Caco-2 (cell line): ENCODE results near the gene STAT5B. TPM values are rescaled to one million over a fixed set of nuclear protein-coding genes. Genes with fewer than 3 reads are reported as not detected.

Experiments used
- BruUV-seq: library from RNA; stranded (reverse); fragments of 400-500 nt; replicated peaks from 2 replicates; lab custom pipeline; 2021; lab: Mats Ljungman, UMichigan
- CTCF ChIA-PET: fragments of 300-600 bp; sonication (Branson Sonifier 250); formaldehyde crosslinking; loops from one replicate; lab custom pipeline; 2022; ENCODE audit warnings: antibody characterized with exemption; lab: Charles Lee
- POLR2A ChIA-PET: fragments of 300-600 bp; sonication (Branson Sonifier 250); formaldehyde crosslinking; loops from one replicate; lab custom pipeline; 2022; ENCODE audit warnings: antibody characterized with exemption; lab: Charles Lee
- DNase-seq, 2 experiments: peaks; one replicate each; pipeline versions ENCODE4 v3.0.0 to v3.0.0-alpha.2; 2020 to 2022
- H3K27me3 ChIP-seq: replicated peaks from 2 replicates; pipeline ENCODE4 v1.6.0; 2011; ENCODE audit warnings: low read length; ENCODE audit not compliant: control insufficient read depth, insufficient read depth
- H3K36me3 ChIP-seq: 2 replicates; pipeline ENCODE4 v1.5.1; 2011; ENCODE audit warnings: low read length; ENCODE audit not compliant: control insufficient read depth, insufficient read depth
- H3K4me1 ChIP-seq: fragments of 250-450 bp; sonication (Bioruptor Pico); 2 replicates; pipeline ENCODE4 v1.5.1; 2020; ENCODE audit warnings: mild to moderate bottlenecking
- H3K4me3 ChIP-seq: 2 replicates; pipeline ENCODE4 v1.5.1; 2011; ENCODE audit warnings: low read depth, mild to moderate bottlenecking, control low read depth, low read length
- H3K9me3 ChIP-seq: fragments of 250-450 bp; sonication (Bioruptor Pico); 2 replicates; pipeline ENCODE4 v1.5.1; 2020; ENCODE audit warnings: mild to moderate bottlenecking, moderate library complexity
- H3K27ac Mint-ChIP-seq: one replicate; pipeline ENCODE4 v1.8.0; 2022; ENCODE audit warnings: mixed read lengths; ENCODE audit not compliant: unreplicated experiment
- H3K27me3 Mint-ChIP-seq: one replicate; pipeline ENCODE4 v1.8.0; 2022; ENCODE audit warnings: mixed read lengths; ENCODE audit not compliant: insufficient read depth, unreplicated experiment
- H3K36me3 Mint-ChIP-seq: one replicate; pipeline ENCODE4 v1.8.0; 2022; ENCODE audit warnings: mild to moderate bottlenecking, mixed read lengths; ENCODE audit not compliant: insufficient read depth, unreplicated experiment
- H3K4me1 Mint-ChIP-seq: one replicate; pipeline ENCODE4 v1.8.0; 2022; ENCODE audit warnings: low read depth, mixed read lengths; ENCODE audit not compliant: unreplicated experiment
- H3K4me3 Mint-ChIP-seq: one replicate; pipeline ENCODE4 v1.8.0; 2022; ENCODE audit warnings: mild to moderate bottlenecking, moderate library complexity, mixed read lengths; ENCODE audit not compliant: unreplicated experiment
- H3K9me3 Mint-ChIP-seq: one replicate; pipeline ENCODE4 v1.8.0; 2022; ENCODE audit warnings: mixed read lengths; ENCODE audit not compliant: unreplicated experiment
- intact Hi-C: fragments of 100-400 bp; cut with micrococcal nuclease; formaldehyde crosslinking; loops from one replicate; pipeline ENCODE4 v1.10.0; 2022; ENCODE audit not compliant: unreplicated experiment
- total RNA-seq: library from RNA; stranded (reverse); gene quantifications from 2 replicates; pipeline ENCODE4 v1.2.3, GENCODE V29; 2022
- TF ChIP-seq, protein P1 (sequence below), 2 experiments: fragments of 200-600 bp in 1 of 2; IDR thresholded peaks; 1 replicate in 1 of 2; 2 replicates in 1 of 2; pipeline versions ENCODE4 v1.5.1 to v1.8.0; 2011 to 2022; ENCODE audit warnings: antibody characterized with exemption in 1 of 2, control low read depth in 1 of 2, inconsistent platforms in 1 of 2, low read depth in 1 of 2, low read length in 1 of 2, mild to moderate bottlenecking in 1 of 2, moderate library complexity in 1 of 2; ENCODE audit not compliant: insufficient read depth in 1 of 2, severe bottlenecking in 1 of 2, unreplicated experiment in 1 of 2

Gene STAT5B
- total RNA-seq, 1 experiment from 2014 or later, result 46.9 TPM

DNA sequence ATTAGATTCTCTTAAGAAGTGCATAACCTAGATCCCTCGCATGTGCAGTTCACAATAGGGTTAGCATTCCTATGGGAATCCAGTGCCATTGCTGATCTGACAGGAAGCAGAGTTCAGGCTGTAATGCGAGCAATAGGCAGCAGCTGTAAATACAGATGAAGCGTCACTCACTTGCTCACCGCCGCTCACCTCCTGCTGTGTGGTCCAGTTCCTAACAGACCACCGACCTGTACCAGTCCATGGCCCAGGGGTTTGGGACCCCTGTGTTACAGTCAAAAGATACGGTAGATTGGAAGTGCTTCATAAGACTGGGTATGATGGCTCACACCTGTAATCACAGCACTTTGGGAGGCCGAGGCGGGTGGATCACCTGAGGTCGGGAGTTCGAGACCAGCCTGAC lies 14.9 kb upstream of the STAT5B start:
- Mint-ChIP-seq H3K27ac (no peak overlapping the region), H3K27me3 (no peaks in the 10 kb centered on the region), H3K9me3 (no peaks in the 10 kb centered on the region), H3K4me1 (peaks cover 11% of the 10 kb centered on the region), H3K36me3 (no peaks in the 10 kb centered on the region), H3K4me3 (no peak overlapping the region)
- BruUV-seq, result no TSS peak
- H3K27me3 ChIP-seq, result no peaks in the 10 kb centered on the region
- H3K4me1 ChIP-seq, result 0 out of 2 replicates have a peak, but pooled peaks cover 7% of the 10 kb centered on the region
- ChIA-PET POLR2A (no interaction called here), CTCF (interaction anchor here (0.6 kb wide), 1 partner anchor 200 kb away, joined by 3 read pairs; no protein-coding TSS in a partner anchor)
- TF ChIP-seq, protein P1, sequence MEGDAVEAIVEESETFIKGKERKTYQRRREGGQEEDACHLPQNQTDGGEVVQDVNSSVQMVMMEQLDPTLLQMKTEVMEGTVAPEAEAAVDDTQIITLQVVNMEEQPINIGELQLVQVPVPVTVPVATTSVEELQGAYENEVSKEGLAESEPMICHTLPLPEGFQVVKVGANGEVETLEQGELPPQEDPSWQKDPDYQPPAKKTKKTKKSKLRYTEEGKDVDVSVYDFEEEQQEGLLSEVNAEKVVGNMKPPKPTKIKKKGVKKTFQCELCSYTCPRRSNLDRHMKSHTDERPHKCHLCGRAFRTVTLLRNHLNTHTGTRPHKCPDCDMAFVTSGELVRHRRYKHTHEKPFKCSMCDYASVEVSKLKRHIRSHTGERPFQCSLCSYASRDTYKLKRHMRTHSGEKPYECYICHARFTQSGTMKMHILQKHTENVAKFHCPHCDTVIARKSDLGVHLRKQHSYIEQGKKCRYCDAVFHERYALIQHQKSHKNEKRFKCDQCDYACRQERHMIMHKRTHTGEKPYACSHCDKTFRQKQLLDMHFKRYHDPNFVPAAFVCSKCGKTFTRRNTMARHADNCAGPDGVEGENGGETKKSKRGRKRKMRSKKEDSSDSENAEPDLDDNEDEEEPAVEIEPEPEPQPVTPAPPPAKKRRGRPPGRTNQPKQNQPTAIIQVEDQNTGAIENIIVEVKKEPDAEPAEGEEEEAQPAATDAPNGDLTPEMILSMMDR (IDR thresholded peaks at IDR 0.05; ENCODE audit: insufficient read depth in 1 of 2, low read depth in 1 of 2, low read length in 1 of 2, severe bottlenecking in 1 of 2, unreplicated experiment in 1 of 2), result no peak
- peak in 1 of 2 experiments; percentile 14 for DNase-seq
- no peaks in the 10 kb centered on the region for H3K9me3 ChIP-seq
- H3K36me3 ChIP-seq, result no peaks in the 10 kb centered on the region
- intact Hi-C loops, result no loop called here
- H3K4me3 ChIP-seq, result no peak overlapping the region

DNA sequence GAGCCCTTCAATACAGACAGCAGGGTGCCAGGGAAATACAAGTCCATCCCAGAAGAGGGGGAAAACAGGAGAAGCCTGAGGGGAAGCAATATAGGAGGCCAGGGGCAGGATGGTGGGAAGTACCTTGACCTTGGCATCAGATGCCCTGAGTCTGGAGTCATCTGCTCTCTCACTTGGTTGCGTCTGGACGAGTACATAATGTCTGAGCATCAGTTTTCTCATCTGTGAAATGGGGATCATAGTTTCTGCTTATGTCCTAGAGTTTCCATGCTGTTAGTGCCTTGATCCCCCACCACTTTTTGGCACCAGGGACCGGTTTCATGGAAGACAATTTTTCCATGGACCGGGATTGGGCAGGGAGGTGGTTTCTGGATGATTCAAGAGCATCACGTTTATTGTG lies 14.4 kb upstream of the STAT5B start:
- Histone ChIP-seq H3K27me3 (no peaks in the 10 kb centered on the region), H3K9me3 (no peaks in the 10 kb centered on the region), H3K4me3 (no peak overlapping the region), H3K4me1 (0 out of 2 replicates have a peak, but pooled peaks cover 7% of the 10 kb centered on the region), H3K36me3 (no peaks in the 10 kb centered on the region)
- intact Hi-C loops, result no loop called here
- H3K4me1 Mint-ChIP-seq, result peaks cover 11% of the 10 kb centered on the region
- H3K27me3 Mint-ChIP-seq, result no peaks in the 10 kb centered on the region
- BruUV-seq, result no TSS peak
- DNase-seq, result peak in 1 of 2 experiments; percentile 3
- no peaks in the 10 kb centered on the region for H3K36me3 Mint-ChIP-seq
- CTCF ChIA-PET, result interaction anchor here (0.6 kb wide), 1 partner anchor 201 kb away, joined by 3 read pairs; no protein-coding TSS in a partner anchor
- no peak overlapping the region for H3K27ac Mint-ChIP-seq
- H3K4me3 Mint-ChIP-seq, result no peak overlapping the region
- no peaks in the 10 kb centered on the region for H3K9me3 Mint-ChIP-seq
- TF ChIP-seq, protein P1 (IDR thresholded peaks at IDR 0.05; ENCODE audit: insufficient read depth in 1 of 2, low read depth in 1 of 2, low read length in 1 of 2, severe bottlenecking in 1 of 2, unreplicated experiment in 1 of 2), result no peak
- POLR2A ChIA-PET, result no interaction called here

DNA sequence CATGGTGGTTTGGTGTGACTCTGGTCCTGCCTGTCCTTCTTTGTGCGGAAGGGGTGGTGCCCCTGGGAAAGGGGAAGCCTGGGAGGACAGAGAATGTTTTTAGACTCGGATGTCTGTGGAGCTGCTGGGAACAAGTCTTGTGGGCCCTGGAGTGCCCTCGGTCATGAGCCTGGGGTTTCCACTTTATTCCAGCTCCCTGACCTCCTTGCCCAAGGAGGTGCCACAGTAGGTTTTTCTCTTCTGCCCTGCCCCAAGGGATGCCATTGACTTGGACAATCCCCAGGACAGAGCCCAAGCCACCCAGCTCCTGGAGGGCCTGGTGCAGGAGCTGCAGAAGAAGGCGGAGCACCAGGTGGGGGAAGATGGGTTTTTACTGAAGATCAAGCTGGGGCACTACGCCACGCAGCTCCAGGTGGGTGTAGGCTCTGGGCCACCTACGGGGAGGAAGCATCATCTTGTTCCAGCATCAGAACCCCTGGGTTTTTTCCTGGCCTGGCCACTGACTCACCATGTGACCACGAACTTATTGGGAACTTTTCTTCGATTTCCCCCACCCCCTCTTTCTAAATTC lies 13.5 kb upstream of the STAT5B start:
- no peaks in the 10 kb centered on the region for H3K9me3 ChIP-seq
- H3K27me3 ChIP-seq, result no peaks in the 10 kb centered on the region
- H3K4me3 Mint-ChIP-seq, result no peak overlapping the region
- H3K36me3 Mint-ChIP-seq, result no peaks in the 10 kb centered on the region
- POLR2A ChIA-PET, result no interaction called here
- no TSS peak for BruUV-seq
- no peak for DNase-seq
- 0 out of 2 replicates have a peak, but pooled peaks cover 7% of the 10 kb centered on the region for H3K4me1 ChIP-seq
- no peaks in the 10 kb centered on the region for H3K27me3 Mint-ChIP-seq
- CTCF ChIA-PET, result no interaction called here
- no peak overlapping the region for H3K4me3 ChIP-seq
- intact Hi-C loops, result no loop called here
- H3K36me3 ChIP-seq, result no peaks in the 10 kb centered on the region
- H3K4me1 Mint-ChIP-seq, result peaks cover 11% of the 10 kb centered on the region
- H3K27ac Mint-ChIP-seq, result no peak overlapping the region
- TF ChIP-seq, protein P1 (IDR thresholded peaks at IDR 0.05; ENCODE audit: insufficient read depth in 1 of 2, low read depth in 1 of 2, low read length in 1 of 2, severe bottlenecking in 1 of 2, unreplicated experiment in 1 of 2), result no peak
- no peaks in the 10 kb centered on the region for H3K9me3 Mint-ChIP-seq
